Astrocyte of the cerebellum (primary cell): ENCODE data around the gene PCNT.
"Not testable (repeated sequence)": the region's sequence is repeated elsewhere in the genome, so short reads cannot be mapped to it uniquely, and the experiment has no call there.

Experiments used
- DNase-seq: peaks from one replicate; pipeline ENCODE4 v3.0.0-alpha.2; 2011; ENCODE audit warnings: low read depth
- H3K4me3 ChIP-seq: 2 replicates; pipeline ENCODE4 v1.5.1; 2011; ENCODE audit warnings: mild to moderate bottlenecking, low read depth, low read length, moderate library complexity
- CTCF ChIP-seq: IDR thresholded peaks from 2 replicates; pipeline ENCODE4 v1.5.1; 2012; ENCODE audit warnings: low read length, low read depth, moderate library complexity, mild to moderate bottlenecking; ENCODE audit errors: missing control alignments
- in situ Hi-C: cut with HindIII; loops from 2 replicates; pipeline ENCODE4 v1.10.0; 2017; ENCODE audit warnings: low sequenced_read_pairs

The PCNT gene

GRCh38 chr21:46431448-46431847 lies 107.5 kb downstream of the PCNT start:
- in situ Hi-C loops = no loop called here
- no peak for TF ChIP-seq CTCF
- no peak for DNase-seq
- no peak overlapping the region for H3K4me3 ChIP-seq

GRCh38 chr21:46431884-46432488 lies 108.0 kb downstream of the PCNT start:
- TF ChIP-seq CTCF = no peak
- DNase-seq = no peak
- in situ Hi-C loops = no loop called here
- no peak overlapping the region for H3K4me3 ChIP-seq

GRCh38 chr21:46433116-46433515 lies 109.2 kb downstream of the PCNT start:
- in situ Hi-C loops, DNase-seq, H3K4me3 ChIP-seq: not testable (repeated sequence)

- no peak for TF ChIP-seq CTCF
- no peak overlapping the region for H3K4me3 ChIP-seq
- DNase-seq = no peak
- in situ Hi-C loops = no loop called here
Observed at GRCh38 chr21:46434322-46434958, 110.5 kb downstream of the PCNT start.

GRCh38 chr21:46435786-46436227 lies 111.9 kb downstream of the PCNT start:
- in situ Hi-C loops = no loop called here
- no peak for TF ChIP-seq CTCF
- DNase-seq = no peak
- H3K4me3 ChIP-seq = no peak overlapping the region

GRCh38 chr21:46436621-46437020 lies 112.7 kb downstream of the PCNT start:
- H3K4me3 ChIP-seq = no peak overlapping the region
- TF ChIP-seq CTCF = no peak
- DNase-seq = no peak
- in situ Hi-C loops = no loop called here

- no peak for TF ChIP-seq CTCF
- H3K4me3 ChIP-seq = no peak overlapping the region
- no peak for DNase-seq
- in situ Hi-C loops = no loop called here
Observed at GRCh38 chr21:46437096-46437498, 113.1 kb downstream of the PCNT start.
